NCI-H82 treated with DMSO at 0.1 percent for 48 hours (cell line): ENCODE measurements around the gene DHX34.
"Not testable (repeated sequence)": the region's sequence is repeated elsewhere in the genome, so short reads cannot be mapped to it uniquely, and the experiment has no call there.

Experiments used
- DNase-seq: peaks from one replicate; lab custom pipeline; 2025; ENCODE audit not compliant: unreplicated experiment; lab: John Stamatoyannopoulos, UW

DHX34 gene

DNA sequence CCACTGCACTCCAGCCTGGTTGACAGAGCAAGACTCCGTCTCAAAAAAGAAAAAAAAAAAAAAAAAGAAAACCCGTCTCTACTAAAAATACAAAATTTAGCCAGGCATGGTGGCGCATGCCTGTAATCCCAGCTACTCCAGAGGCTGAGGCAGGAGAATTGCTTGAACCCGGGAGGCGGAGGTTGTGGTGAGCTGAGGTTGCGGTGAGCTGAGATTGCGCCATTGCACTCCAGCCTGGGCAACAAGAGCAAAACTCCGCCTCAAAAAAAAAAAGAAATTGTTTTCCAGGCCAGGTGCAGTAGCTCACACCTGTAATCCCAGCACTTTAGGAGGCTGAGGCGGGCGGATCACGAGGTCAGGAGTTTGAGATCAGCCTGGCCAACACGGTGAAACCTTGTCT, 37.5 kb downstream of the DHX34 start:
- not testable (repeated sequence) for DNase-seq

- DNase-seq = not testable (repeated sequence)
Measured at GRCh38 chr19:47387623-47388022, 38.5 kb downstream of the DHX34 start.

DNA sequence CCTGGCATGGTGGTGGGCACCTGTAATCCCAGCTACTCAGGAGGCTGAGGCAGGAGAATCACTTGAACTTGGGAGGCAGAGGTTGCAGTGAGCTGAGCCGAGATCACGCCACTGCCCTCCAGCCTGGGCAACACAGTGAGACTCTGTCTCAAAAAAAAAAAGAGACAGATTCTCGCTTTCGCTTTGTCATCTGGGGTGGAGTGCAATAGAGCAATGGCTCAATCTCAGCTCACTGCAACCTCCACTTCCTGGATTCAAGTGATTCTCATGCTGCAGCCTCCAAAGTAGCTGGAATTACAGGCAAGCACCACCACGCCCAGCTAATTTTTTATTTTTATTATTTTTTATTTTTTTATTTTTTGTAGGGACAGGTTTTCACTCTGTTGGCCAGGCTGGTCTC, 39.6 kb downstream of the DHX34 start:
- not testable (repeated sequence) for DNase-seq

DNA sequence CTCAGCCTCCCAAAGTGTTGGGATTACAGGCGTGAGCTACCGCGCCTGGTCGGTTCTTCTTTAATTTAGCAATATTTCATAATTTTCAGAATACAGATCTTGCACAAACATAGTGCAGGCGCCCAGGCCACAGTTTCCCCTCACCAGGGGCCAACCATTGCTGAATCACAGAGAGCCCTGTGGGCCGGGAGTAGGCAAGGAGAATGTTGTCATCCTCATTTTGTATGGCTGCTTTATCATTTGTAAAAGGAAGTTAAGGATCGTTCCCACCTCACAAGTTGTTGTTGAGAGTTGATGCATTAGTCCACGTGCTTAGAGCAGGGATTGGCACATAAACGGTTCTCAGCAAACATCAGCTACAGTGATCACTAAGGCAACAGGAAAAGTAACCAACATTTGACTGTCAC, 40.0 kb downstream of the DHX34 start:
- DNase-seq = no peak

DNA sequence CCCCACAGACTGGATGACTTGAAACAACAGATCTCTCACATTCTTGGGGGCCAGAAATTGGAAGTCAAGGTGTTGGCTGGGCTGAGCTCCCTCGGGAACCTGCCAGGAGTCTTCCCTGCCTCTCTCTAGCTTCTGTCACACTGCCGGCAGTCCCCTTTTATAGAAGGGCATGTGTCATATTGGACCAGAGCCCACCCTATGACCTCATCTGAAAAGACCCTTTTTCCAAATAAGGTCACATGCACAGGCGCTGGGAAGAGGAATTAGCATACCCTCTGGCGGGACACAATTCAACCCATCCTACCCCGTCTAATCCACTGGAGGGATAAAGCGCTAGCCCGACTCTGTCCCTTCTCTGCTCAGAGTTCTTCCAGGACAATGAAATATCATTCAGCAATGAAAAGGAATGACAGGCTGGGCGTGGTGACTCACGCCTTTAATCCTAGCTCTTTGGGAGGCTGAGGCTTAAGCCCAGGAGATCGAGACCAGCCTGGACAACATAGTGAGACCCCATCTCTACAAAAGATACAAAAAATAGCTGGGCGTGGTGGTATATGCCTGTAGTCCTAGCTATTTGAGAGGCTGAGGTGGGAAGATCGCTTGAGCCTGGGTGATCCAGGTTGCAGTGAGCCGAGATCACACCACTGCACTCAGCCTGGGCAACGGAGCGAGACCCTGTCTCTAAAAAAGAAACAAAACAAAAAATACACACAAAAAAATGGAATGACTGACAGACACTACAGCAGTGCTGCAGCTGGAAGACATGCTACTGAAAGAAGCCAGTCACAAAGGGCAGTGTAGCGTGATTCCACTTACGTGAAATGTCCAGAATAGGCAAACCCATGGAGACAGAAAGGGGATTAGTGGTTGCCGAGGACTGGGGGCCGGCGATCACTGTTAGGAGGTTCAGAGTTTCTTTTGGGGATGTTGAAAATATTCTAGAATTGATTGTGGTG, 41.7 kb downstream of the DHX34 start:
- no peak for DNase-seq

DNA sequence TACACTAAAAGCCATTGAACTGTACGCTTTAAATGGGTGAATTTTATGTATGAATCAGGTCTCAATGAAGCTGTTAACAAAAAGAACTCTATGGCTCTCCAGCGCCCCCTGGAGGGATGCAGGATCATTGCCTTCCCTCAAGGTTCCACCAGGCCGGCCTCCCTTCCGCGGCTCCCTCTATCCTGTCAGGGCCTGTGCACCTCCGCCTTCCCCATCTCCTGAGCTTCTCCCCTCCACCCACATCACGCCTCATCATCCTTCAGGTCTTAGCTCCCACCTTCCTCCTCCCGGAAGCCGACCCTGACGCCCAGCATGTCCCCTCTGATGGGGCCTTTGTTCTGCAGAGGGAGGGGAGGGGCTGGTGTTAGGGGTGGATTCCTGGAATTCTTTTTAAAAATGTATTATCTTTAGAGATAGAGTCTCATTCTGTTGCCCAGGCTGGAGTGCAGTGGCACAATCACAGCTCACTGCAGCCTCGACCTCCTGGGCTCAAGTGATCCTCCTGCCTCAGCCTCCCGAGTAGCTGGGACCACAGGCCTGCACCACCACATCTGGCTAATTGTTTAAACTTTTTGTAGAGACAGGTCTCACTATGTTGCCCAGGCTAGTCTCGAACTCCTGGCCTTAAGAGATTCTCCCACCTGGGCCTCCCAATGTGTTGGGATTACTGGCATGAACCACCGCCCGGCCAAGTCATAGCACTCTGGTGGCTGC, 42.6 kb downstream of the DHX34 start:
- DNase-seq = peak; percentile 38

DNA sequence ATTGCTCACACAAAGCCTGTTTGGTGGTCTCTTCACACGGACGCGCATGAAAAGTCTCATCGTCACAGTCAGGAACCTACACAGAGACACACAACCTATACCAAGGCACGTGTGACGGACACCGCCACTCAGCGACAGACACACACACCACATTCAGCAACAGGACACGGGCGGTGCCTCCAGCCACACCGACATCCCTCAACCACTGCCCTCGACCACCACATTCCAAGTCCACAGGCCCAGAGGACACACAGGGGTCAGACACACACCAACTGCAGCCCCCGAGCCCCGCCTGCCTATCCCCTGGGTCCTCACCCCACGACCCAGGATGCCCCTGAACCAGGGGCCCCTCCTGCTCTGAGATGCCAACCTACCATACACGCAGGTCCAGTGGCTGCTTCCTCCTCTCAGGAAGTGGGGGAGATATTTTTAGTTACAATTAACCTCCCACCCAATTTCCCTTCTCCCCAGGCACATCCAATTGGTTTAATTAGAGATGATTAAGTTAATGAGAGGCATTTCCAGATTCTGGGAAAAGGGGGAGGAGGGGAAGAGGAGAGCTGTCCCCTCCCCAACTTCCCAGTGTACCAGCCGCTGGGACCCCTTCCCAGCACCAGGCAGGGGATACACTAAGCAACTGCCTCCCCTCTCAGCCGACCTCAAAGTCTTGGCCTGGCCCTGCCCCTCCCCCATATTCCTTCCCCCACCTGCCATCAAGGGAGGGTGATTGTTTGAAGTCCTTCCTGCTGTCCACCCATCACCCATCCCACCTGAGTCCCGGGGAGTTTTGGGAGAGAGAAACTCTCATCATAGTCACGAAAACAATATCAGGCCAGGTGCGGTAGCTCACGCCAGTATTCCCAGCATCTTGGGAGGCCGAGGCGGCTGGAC, 49.8 kb downstream of the DHX34 start:
- no peak for DNase-seq

GRCh38 chr19:47402504-47402903, 53.4 kb downstream of the DHX34 start:
- DNase-seq = no peak

DNA sequence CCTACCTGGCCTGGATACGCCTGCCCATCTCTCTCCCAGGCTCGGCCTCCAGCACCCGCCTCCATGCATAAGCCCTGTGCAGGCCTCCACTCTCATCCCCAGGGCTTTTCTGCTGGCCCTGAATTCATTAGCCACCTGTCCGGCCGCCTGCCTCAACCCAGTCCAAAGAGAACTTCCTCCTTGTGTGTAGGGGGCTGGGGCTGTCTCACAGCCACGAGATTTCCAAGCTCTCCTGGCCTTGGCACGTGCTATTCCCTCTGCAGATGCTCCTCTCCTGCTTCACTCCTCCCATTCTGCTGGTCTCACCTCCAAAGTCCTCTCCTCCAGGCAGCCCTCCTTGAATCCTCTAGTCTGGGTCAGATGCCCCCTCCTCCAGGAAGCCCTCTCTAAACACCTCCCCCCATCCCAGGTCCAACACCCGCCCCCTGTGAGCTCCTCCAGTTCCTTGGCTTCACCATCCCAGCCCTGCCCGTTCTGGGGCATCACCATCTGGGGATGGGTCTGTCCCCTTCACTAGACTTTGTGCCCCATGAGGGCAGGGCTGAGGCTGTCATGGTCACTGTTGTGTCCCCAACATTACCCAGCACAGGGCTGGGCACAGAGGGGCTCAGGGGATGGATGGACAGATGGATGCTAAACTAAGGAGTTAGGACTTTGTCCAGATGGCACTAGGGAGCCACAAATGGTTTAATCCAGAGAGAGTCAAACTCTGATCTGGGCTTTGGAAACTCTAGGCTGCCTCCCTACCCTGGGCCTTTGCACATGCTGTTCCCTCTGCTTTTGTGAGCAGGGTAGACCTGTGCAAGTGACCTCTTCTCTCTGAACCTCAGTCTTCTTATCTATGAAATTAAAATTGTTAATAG, 55.5 kb downstream of the DHX34 start:
- no peak for DNase-seq

DNA sequence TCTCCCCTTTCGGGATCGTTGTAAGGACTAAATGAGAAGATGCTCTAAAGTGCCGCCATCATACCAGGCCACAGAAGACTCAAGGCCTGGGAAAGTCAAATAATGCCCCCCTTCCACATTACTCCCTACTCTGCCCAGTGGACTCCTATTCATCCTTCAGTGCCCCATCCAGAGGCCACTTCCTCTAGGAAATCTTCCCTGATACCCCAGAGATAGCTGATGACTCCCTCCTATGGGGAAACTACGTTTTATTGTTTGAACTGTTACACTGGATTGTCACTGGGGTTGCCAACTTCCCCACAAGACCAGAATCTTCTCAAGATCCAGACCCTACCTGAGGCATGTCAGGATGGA, 56.1 kb downstream of the DHX34 start:
- DNase-seq = no peak

DNA sequence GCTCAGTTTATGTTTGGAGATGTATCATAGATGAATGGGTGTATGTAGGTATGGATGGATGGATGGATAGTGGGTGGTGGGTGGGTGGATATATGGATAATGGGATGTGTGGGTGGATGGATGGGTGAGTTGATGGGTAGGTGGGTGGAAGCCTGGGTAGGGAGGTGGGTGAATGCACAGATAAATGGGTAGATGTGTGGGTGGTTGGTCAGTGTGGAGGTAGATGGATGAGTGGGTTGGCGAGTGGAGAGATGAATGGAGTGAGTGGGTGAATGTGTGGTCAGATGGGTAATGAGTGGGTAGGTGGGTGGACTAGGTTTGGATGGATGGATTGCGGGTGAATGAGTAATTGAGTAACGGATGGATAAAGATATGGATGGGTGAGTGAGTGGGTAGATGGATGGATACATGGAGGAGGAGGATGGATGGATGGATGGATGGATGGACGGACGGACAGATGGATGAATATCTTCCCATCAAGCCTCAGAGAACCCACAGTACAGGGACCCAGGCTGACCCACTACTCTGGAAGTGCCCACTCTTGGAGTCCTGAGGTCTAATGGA, 56.8 kb downstream of the DHX34 start:
- no peak for DNase-seq

- DNase-seq = no peak
Measured at GRCh38 chr19:47406711-47407416, 57.7 kb downstream of the DHX34 start.

GRCh38 chr19:47407417-47407774, 58.3 kb downstream of the DHX34 start:
- no peak for DNase-seq

DNA sequence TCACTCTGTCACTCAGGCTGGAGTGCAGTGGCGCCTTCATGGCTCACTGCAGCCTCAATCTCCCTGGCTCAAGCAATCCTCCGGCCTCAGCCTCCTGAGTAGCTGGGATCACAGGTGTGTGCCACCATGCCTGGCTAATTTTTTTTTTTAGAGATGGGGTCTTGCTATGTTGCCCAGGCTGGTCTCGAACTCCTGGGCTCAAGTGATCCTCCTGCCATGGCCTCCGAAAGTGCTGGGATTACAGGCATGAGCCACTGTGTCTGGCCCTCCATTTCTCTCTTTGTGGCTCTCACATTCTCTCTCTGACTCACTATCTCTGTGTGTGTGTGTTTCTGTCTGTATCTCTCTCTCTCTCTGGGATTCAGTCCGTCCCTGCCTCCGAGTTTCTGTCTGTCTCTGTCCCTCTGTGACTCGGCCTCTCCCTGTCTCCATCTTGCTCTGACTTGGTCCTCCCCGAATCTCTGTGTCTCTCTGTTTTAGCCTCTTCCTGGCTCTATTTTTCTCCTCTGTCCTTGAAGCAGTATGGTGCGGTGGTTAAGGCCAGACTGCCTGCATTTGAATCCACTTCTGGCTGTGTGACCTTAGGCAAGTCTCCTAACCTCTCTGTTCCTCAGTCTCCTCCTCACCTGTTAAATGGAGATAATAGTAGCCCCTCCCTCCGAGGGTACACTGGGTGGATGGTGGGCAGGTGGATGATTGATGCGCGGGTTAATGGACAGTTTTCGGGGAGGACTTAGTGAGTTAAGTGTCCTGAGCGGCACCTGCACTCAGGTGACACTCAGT, 59.2 kb downstream of the DHX34 start:
- no peak for DNase-seq

GRCh38 chr19:47411101-47411500, 62.0 kb downstream of the DHX34 start:
- no peak for DNase-seq

- not testable (repeated sequence) for DNase-seq
Measured at GRCh38 chr19:47411696-47412095, 62.6 kb downstream of the DHX34 start.

GRCh38 chr19:47413941-47414340, 64.8 kb downstream of the DHX34 start:
- DNase-seq = no peak

DNA sequence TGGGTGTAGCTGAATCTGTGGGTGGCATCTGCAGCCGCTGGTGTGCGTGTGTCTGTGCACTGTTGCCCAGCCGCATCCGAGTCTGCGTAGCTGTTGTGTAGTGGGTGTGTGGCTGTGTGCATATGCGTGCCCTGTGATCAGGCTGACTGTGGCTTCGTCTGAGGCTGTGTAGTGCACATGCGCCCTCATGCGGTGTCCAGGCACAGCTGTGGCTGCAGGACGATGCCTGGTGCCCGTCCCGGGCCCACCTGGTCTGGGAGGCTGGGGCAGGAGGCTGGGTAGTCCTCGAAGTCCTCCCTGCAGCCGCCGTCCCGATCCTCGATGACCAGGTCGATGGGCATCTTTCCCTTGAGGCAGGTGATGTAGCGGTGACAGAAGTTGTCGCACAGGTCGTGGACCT, 65.4 kb downstream of the DHX34 start:
- peak; percentile 29 for DNase-seq
